Trophoblast cell (in vitro differentiated cells and primary cell): ENCODE measurements around the gene LMF2.

Source experiments
- DNase-seq, 2 donors: peaks; one replicate each; pipeline ENCODE4 v3.0.0-alpha.2; 2016
- H2AFZ ChIP-seq: 2 replicates; pipeline ENCODE4 v1.6.1; 2013; ENCODE audit warnings: low read length, moderate library complexity, mild to moderate bottlenecking; ENCODE audit not compliant: insufficient read depth, poor library complexity
- H2AK5ac ChIP-seq: 2 replicates; pipeline ENCODE4 v1.6.1; 2013; ENCODE audit warnings: mild to moderate bottlenecking, low read length
- H2BK120ac ChIP-seq: 2 replicates; pipeline ENCODE4 v1.6.1; 2013; ENCODE audit warnings: low read length, mild to moderate bottlenecking, moderate library complexity; ENCODE audit not compliant: insufficient read depth, poor library complexity
- H2BK12ac ChIP-seq: 2 replicates; pipeline ENCODE4 v1.6.1; 2013; ENCODE audit warnings: mild to moderate bottlenecking, low read length, moderate library complexity
- H2BK5ac ChIP-seq: 2 replicates; pipeline ENCODE4 v1.6.1; 2013; ENCODE audit warnings: low read length, low read depth, moderate library complexity, mild to moderate bottlenecking; ENCODE audit not compliant: poor library complexity
- H3K14ac ChIP-seq: 2 replicates; pipeline ENCODE4 v1.6.1; 2013; ENCODE audit warnings: mild to moderate bottlenecking, low read length
- H3K18ac ChIP-seq: 2 replicates; pipeline ENCODE4 v1.6.1; 2013; ENCODE audit warnings: mild to moderate bottlenecking, low read length
- H3K23ac ChIP-seq: 2 replicates; pipeline ENCODE4 v1.6.1; 2013; ENCODE audit warnings: low read length
- H3K27ac ChIP-seq: 2 replicates; pipeline ENCODE4 v1.5.1; 2013; ENCODE audit warnings: low read depth, mild to moderate bottlenecking, inconsistent platforms, low read length, moderate library complexity
- H3K27me3 ChIP-seq: 2 replicates; pipeline ENCODE4 v1.6.1; 2013; ENCODE audit warnings: inconsistent platforms, mild to moderate bottlenecking, low read length, moderate library complexity; ENCODE audit not compliant: insufficient read depth
- H3K36me3 ChIP-seq, 2 experiments: 1 replicate in 1 of 2; 2 replicates in 1 of 2; pipeline ENCODE4 v1.6.1; 2013; ENCODE audit warnings: low read length in 2 of 2, mild to moderate bottlenecking in 2 of 2, moderate library complexity in 1 of 2; ENCODE audit not compliant: insufficient read depth in 2 of 2, control insufficient read depth in 1 of 2
- H3K4ac ChIP-seq: 2 replicates; pipeline ENCODE4 v1.6.1; 2013; ENCODE audit warnings: low read depth, mild to moderate bottlenecking, low read length, moderate library complexity
- H3K4me1 ChIP-seq, 2 experiments: 1 replicate in 1 of 2; 2 replicates in 1 of 2; pipeline ENCODE4 v1.6.1; 2013; ENCODE audit warnings: low read length in 2 of 2, mild to moderate bottlenecking in 2 of 2, moderate library complexity in 1 of 2; ENCODE audit not compliant: insufficient read depth in 2 of 2, control insufficient read depth in 1 of 2
- H3K4me2 ChIP-seq: 2 replicates; pipeline ENCODE4 v1.6.1; 2013; ENCODE audit warnings: inconsistent platforms, mild to moderate bottlenecking, low read length, moderate library complexity
- H3K4me3 ChIP-seq: 2 replicates; pipeline ENCODE4 v1.5.1; 2013; ENCODE audit warnings: mild to moderate bottlenecking, low read depth, low read length, inconsistent platforms
- H3K79me1 ChIP-seq: one replicate; pipeline ENCODE4 v1.6.1; 2013; ENCODE audit warnings: low read length
- H3K79me2 ChIP-seq: 2 replicates; pipeline ENCODE4 v1.6.1; 2013; ENCODE audit warnings: low read length, mild to moderate bottlenecking; ENCODE audit not compliant: control insufficient read depth, insufficient read depth, poor library complexity
- H3K9ac ChIP-seq: 2 replicates; pipeline ENCODE4 v1.6.1; 2013; ENCODE audit warnings: mild to moderate bottlenecking, low read length
- H3K9me3 ChIP-seq: 2 replicates; pipeline ENCODE4 v1.6.1; 2013; ENCODE audit warnings: low read depth, mild to moderate bottlenecking, control low read depth, inconsistent platforms, low read length; ENCODE audit not compliant: insufficient read depth
- H4K12ac ChIP-seq: 2 replicates; pipeline ENCODE4 v1.6.1; 2013; ENCODE audit warnings: low read depth, mild to moderate bottlenecking, low read length, moderate library complexity
- H4K8ac ChIP-seq: 2 replicates; pipeline ENCODE4 v1.6.1; 2013; ENCODE audit warnings: low read depth, mild to moderate bottlenecking, low read length, moderate library complexity
- H4K91ac ChIP-seq: one replicate; pipeline ENCODE4 v1.6.1; 2013; ENCODE audit warnings: low read depth, mild to moderate bottlenecking, low read length, moderate library complexity
- WGBS: extraction: QIAGEN DNeasy Blood & Tissue Kit; methylation state at CpG from one replicate; pipeline ENCODE4 v1.1.7; 2013; ENCODE audit warnings: missing lambda C conversion rate; ENCODE audit not compliant: insufficient read length, insufficient coverage; ENCODE audit errors: extremely low coverage; 5-methylcytosine and 5-hydroxymethylcytosine counted together

The LMF2 gene

GRCh38 chr22:50526834-50527801 lies 19.6 kb upstream of the LMF2 start:
- H3K18ac ChIP-seq = peak overlapping the region; percentile 72
- peak overlapping the region; percentile 72 for H3K14ac ChIP-seq
- H3K36me3 ChIP-seq = peaks cover 23 to 25% of the 10 kb centered on the region in 2 experiments
- peaks cover 31% of the 10 kb centered on the region for H3K79me2 ChIP-seq
- peaks cover 30 to 53% of the 10 kb centered on the region in 2 experiments for H3K4me1 ChIP-seq
- H3K4ac ChIP-seq = peak overlapping the region; percentile 43
- H4K12ac ChIP-seq = peak overlapping the region; percentile 57
- WGBS = no CpG with 5 or more reads among the region's 29 CpGs
- H3K9ac ChIP-seq = peak overlapping the region; percentile 85
- no peaks in the 10 kb centered on the region for H3K9me3 ChIP-seq
- peak overlapping the region; percentile 77 for H3K4me3 ChIP-seq
- H3K27me3 ChIP-seq = no peaks in the 10 kb centered on the region
- peak overlapping the region; percentile 79 for H4K8ac ChIP-seq
- H3K23ac ChIP-seq = no peak overlapping the region
- peaks cover 42% of the 10 kb centered on the region for H3K79me1 ChIP-seq
- peak overlapping the region; percentile 79 for H2BK120ac ChIP-seq
- H3K4me2 ChIP-seq = peak overlapping the region; percentile 85
- DNase-seq = peak; percentile 75 to 80
- H4K91ac ChIP-seq = peak overlapping the region; percentile 89
- H2AK5ac ChIP-seq = peak overlapping the region; percentile 62
- H2AFZ ChIP-seq = peak overlapping the region; percentile 12
- peak overlapping the region; percentile 88 for H3K27ac ChIP-seq
- no peak overlapping the region for H2BK12ac ChIP-seq
- peak overlapping the region; percentile 66 for H2BK5ac ChIP-seq

GRCh38 chr22:50526108-50526833 lies 18.8 kb upstream of the LMF2 start:
- H3K79me1 ChIP-seq = peaks cover 34% of the 10 kb centered on the region

GRCh38 chr22:50525858-50526107 lies 18.3 kb upstream of the LMF2 start:
- Histone ChIP-seq H3K14ac (peak overlapping the region; percentile 78), H2BK5ac (peak overlapping the region; percentile 66), H2BK120ac (no peak overlapping the region), H3K79me1 (peaks cover 29% of the 10 kb centered on the region), H2AFZ (peak overlapping the region; percentile 33), H3K4me3 (peak overlapping the region; percentile 77), H2BK12ac (no peak overlapping the region), H3K27me3 (no peaks in the 10 kb centered on the region), H2AK5ac (no peak overlapping the region), H3K36me3 (peaks cover 36 to 38% of the 10 kb centered on the region in 2 experiments), H3K4ac (peak overlapping the region; percentile 10), H3K4me1 (peaks cover 23 to 41% of the 10 kb centered on the region in 2 experiments), H3K79me2 (peaks cover 21% of the 10 kb centered on the region), H3K9me3 (no peaks in the 10 kb centered on the region), H3K9ac (peak overlapping the region; percentile 80), H3K23ac (no peak overlapping the region), H3K18ac (peak overlapping the region; percentile 67), H3K27ac (peak overlapping the region; percentile 88), H3K4me2 (peak overlapping the region; percentile 85), H4K91ac (peak overlapping the region; percentile 89), H4K12ac (peak overlapping the region; percentile 57), H4K8ac (peak overlapping the region; percentile 79)
- no CpG with 5 or more reads among the region's 33 CpGs for WGBS
- DNase-seq = no peak

More at GRCh38 chr22:50526108-50526833, 18.8 kb upstream of the LMF2 start:
- H3K79me2 ChIP-seq = peaks cover 24% of the 10 kb centered on the region
- peaks cover 27 to 46% of the 10 kb centered on the region in 2 experiments for H3K4me1 ChIP-seq
- peak overlapping the region; percentile 77 for H3K4me3 ChIP-seq
- H2AK5ac ChIP-seq = peak overlapping the region; percentile 62
- H2BK5ac ChIP-seq = peak overlapping the region; percentile 66
- H2AFZ ChIP-seq = peak overlapping the region; percentile 12
- H3K9me3 ChIP-seq = no peaks in the 10 kb centered on the region
- peak overlapping the region; percentile 79 for H2BK120ac ChIP-seq
- peak overlapping the region; percentile 44 for H3K4ac ChIP-seq
- H3K9ac ChIP-seq = peak overlapping the region; percentile 85
- peak overlapping the region; percentile 72 for H3K18ac ChIP-seq
- peak; percentile 95 to 97 for DNase-seq
- WGBS = no CpG with 5 or more reads among the region's 77 CpGs
- no peak overlapping the region for H2BK12ac ChIP-seq
- peak overlapping the region; percentile 88 for H3K27ac ChIP-seq
- H4K12ac ChIP-seq = peak overlapping the region; percentile 57
- no peaks in the 10 kb centered on the region for H3K27me3 ChIP-seq
- peak overlapping the region; percentile 79 for H4K8ac ChIP-seq
- peak overlapping the region; percentile 78 for H3K14ac ChIP-seq
- H3K36me3 ChIP-seq = peaks cover 31 to 33% of the 10 kb centered on the region in 2 experiments
- peak overlapping the region; percentile 85 for H3K4me2 ChIP-seq
- H4K91ac ChIP-seq = peak overlapping the region; percentile 89
- no peak overlapping the region for H3K23ac ChIP-seq

GRCh38 chr22:50525104-50525857 lies 17.8 kb upstream of the LMF2 start, which contains the start of gene SCO2:
Gene SCO2, minus strand, starts transcription at chr22:50525598. Its CDS starts 1,187 bp downstream, at chr22:50524411.
- peak within 1 kb of the TSS; percentile 50 for H2AFZ ChIP-seq
- peak within 1 kb of the TSS; percentile 57 for H4K12ac ChIP-seq
- peak within 1 kb of the TSS; percentile 89 for H4K91ac ChIP-seq
- peak within 1 kb of the TSS; percentile 78 for H3K18ac ChIP-seq
- peaks cover 21 to 36% of the 10 kb centered on the region in 2 experiments for H3K4me1 ChIP-seq
- peak within 1 kb of the TSS; percentile 62 for H2AK5ac ChIP-seq
- peaks cover 36 to 40% of the 10 kb centered on the region in 2 experiments for H3K36me3 ChIP-seq
- no CpG with 5 or more reads among the region's 84 CpGs for WGBS
- peak within 1 kb of the TSS; percentile 80 for H3K14ac ChIP-seq
- H2BK120ac ChIP-seq = peak within 1 kb of the TSS; percentile 79
- peak; percentile 97 to 100 for DNase-seq
- peaks cover 25% of the 10 kb centered on the region for H3K79me1 ChIP-seq
- H3K9me3 ChIP-seq = no peaks in the 10 kb centered on the region
- peak within 1 kb of the TSS; percentile 75 for H3K4ac ChIP-seq
- H3K27me3 ChIP-seq = no peaks in the 10 kb centered on the region
- H2BK5ac ChIP-seq = peak within 1 kb of the TSS; percentile 70
- peak within 1 kb of the TSS; percentile 77 for H3K4me3 ChIP-seq
- peak within 1 kb of the TSS; percentile 85 for H3K4me2 ChIP-seq
- H4K8ac ChIP-seq = peak within 1 kb of the TSS; percentile 86
- no peak within 1 kb of the TSS for H3K23ac ChIP-seq
- peak within 1 kb of the TSS; percentile 88 for H3K27ac ChIP-seq
- H3K79me2 ChIP-seq = peaks cover 17% of the 10 kb centered on the region
- H3K9ac ChIP-seq = peak within 1 kb of the TSS; percentile 86
- H2BK12ac ChIP-seq = no peak within 1 kb of the TSS
